Measurements from ENCODE around the gene AKR1C4. TPM values are rescaled to one million over a fixed set of nuclear protein-coding genes. Genes with fewer than 3 reads are reported as not detected.
"Not testable (repeated sequence)": the region's sequence is repeated elsewhere in the genome, so short reads cannot be mapped to it uniquely, and the experiment has no call there.

AKR1C4 gene
- total RNA-seq, 1 donor from 2014 or later, result not detected

GRCh38 chr10:5234106-5234860 lies 37.6 kb downstream of the AKR1C4 start:
- Histone ChIP-seq H3K4me3 (no peak overlapping the region), H3K27me3 (no peaks in the 10 kb centered on the region), H3K36me3 (no peaks in the 10 kb centered on the region), H3K9me3 (peaks cover 0 to 8% of the 10 kb centered on the region in 2 donors), H3K27ac (no peak overlapping the region), H3K4me1 (no peaks in the 10 kb centered on the region)
- intact Hi-C loops (cut with DNase I), result no loop called here
- TF ChIP-seq, protein P1, sequence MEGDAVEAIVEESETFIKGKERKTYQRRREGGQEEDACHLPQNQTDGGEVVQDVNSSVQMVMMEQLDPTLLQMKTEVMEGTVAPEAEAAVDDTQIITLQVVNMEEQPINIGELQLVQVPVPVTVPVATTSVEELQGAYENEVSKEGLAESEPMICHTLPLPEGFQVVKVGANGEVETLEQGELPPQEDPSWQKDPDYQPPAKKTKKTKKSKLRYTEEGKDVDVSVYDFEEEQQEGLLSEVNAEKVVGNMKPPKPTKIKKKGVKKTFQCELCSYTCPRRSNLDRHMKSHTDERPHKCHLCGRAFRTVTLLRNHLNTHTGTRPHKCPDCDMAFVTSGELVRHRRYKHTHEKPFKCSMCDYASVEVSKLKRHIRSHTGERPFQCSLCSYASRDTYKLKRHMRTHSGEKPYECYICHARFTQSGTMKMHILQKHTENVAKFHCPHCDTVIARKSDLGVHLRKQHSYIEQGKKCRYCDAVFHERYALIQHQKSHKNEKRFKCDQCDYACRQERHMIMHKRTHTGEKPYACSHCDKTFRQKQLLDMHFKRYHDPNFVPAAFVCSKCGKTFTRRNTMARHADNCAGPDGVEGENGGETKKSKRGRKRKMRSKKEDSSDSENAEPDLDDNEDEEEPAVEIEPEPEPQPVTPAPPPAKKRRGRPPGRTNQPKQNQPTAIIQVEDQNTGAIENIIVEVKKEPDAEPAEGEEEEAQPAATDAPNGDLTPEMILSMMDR (IDR thresholded peaks at IDR 0.05), result no peak
- DNase-seq (ENCODE audit: low spot score in 2 of 2), result no peak

DNA sequence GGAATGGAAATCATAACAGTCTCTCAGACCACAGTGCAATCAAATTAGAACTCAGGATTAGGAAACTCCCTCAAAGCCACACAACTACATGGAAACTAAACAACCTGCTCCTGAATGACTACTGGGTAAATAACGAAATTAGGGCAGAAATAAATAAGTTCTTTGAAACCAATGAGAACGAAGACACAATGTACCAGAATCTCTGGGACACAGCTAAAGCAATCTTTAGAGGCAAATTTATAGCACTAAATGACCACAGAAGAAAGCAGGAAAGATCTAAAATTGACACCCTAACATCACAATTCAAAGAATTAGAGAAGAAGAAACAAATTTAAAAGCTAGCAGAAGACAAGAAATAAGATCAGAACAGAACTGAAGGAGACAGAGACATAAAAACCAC lies 40.9 kb downstream of the AKR1C4 start:
- H3K36me3 ChIP-seq; H3K4me3 ChIP-seq; H3K9me3 ChIP-seq; H3K27ac ChIP-seq; H3K27me3 ChIP-seq; DNase-seq (ENCODE audit: low spot score in 2 of 2); H3K4me1 ChIP-seq; intact Hi-C loops (cut with DNase I): not testable (repeated sequence)

DNA sequence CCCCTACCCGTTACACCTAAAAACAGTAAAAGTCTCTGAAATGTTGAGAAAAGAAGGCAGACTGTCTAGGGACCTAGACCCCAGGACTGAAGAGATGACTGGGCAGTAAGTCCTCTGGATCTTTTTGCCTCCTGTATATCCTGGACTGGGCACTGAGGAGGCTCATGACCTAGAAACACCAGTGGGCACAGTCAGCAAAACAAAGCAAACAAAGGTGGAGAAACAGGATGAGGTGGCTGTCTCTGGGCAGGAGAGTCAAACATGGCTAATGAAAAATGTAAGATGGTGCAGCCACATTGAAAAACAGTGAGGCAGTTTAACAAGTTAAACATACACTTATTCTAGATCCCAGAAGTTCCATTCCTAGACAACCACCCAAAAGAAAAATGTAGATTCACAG lies 45.9 kb downstream of the AKR1C4 start:
- H3K4me1 ChIP-seq, result no peaks in the 10 kb centered on the region
- intact Hi-C loops (cut with DNase I), result no loop called here
- H3K27ac ChIP-seq, result no peak overlapping the region
- peaks cover 0 to 3% of the 10 kb centered on the region in 2 donors for H3K9me3 ChIP-seq
- H3K4me3 ChIP-seq, result no peak overlapping the region
- no peaks in the 10 kb centered on the region for H3K27me3 ChIP-seq
- no peaks in the 10 kb centered on the region for H3K36me3 ChIP-seq
- no peak for DNase-seq (ENCODE audit: low spot score in 2 of 2)
- TF ChIP-seq, protein P1 (IDR thresholded peaks at IDR 0.05), result no peak

DNA sequence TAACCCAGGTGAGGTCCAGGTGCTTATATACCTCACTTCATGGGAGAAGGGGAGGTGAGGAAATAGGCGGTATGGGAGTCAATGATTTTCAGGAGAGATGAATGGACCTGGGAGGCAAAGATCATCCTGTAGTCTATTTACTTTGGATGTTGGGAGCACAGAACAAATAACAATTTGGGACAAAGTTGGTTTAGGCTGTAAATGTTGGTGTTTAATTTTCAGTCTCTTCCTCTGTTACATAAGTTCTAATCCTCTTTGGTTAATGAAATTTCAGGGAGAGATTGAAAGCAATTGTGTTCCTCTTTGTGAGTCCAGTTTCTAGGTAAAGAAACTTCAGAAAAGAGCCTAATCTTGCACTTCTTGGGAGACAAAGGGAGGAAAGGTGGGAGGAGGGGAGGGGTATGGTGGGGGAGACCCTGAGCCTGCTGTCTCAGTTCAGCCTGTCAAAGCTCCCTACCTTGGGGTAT lies 46.9 kb downstream of the AKR1C4 start:
- Histone ChIP-seq H3K36me3 (no peaks in the 10 kb centered on the region), H3K4me1 (no peaks in the 10 kb centered on the region), H3K27ac (no peak overlapping the region), H3K4me3 (no peak overlapping the region), H3K9me3 (no peaks in the 10 kb centered on the region), H3K27me3 (no peaks in the 10 kb centered on the region)
- TF ChIP-seq, protein P1 (IDR thresholded peaks at IDR 0.05), result no peak
- intact Hi-C loops (cut with DNase I), result no loop called here
- no peak for DNase-seq (ENCODE audit: low spot score in 2 of 2)

DNA sequence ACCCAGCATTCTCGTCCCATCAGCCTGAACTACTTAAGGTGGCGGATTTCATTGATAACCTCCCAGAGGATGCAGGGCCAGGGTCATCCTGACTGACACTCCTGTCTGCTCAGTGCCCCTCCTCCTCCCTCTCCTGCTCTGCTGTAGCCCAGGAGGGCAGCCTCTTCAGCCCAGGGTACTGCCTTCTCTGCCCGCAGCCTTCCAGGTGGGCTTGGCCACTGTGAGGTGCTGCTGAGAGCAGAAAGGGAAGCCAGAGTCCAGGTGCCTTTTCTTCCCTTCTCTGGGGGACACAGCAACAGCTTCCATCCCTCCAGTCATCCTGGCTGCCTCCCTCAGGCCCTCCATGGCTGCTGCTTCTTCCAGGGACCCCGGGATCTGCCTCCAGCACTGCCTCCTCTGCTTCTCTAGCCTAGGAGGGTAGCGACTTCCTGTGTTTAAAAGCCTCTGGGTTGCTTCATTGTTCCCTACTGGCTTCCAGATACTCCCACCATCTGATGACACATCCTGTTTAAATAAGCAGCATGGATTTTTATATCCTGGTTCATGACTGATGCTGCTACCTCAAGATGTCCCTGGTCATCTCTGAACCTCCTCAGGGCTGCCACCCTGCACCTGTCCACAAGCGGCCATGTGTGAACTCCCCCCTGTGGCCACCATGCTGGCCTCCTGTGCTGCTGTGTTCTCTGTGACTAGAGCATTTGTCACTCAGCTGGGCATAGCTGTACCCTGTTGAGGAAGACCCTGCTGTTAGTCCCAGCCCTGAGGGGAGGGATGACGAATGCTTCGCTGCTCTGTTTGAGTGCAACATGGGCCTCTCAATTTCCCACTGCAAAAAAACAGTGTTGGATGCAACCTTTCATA lies 55.8 kb downstream of the AKR1C4 start:
- Histone ChIP-seq H3K36me3 (no peaks in the 10 kb centered on the region), H3K27ac (no peak overlapping the region), H3K9me3 (no peaks in the 10 kb centered on the region), H3K4me1 (no peaks in the 10 kb centered on the region), H3K27me3 (no peaks in the 10 kb centered on the region), H3K4me3 (no peak overlapping the region)
- DNase-seq (ENCODE audit: low spot score in 2 of 2), result no peak
- intact Hi-C loops (cut with DNase I), result no loop called here
- TF ChIP-seq, protein P1 (IDR thresholded peaks at IDR 0.05), result no peak

DNA sequence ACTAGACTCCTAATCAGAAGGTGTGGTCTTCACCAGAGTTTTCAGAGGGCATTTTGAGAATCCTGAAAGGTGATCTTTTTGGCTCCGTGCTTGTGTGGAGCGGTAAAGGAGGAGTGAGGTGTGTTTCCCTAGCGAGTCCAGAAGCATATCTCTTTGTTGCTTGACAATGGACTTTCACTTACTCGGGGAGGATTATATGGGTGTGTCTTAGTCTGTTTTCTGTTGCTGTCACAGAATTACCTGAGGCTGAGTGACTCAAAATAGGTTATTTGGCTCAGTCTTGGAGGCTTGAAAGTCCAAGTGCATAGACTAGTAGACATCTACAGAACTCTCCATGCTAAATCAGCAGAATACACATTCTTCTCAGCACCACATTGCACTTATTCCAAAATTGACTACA lies 57.9 kb downstream of the AKR1C4 start:
- intact Hi-C loops (cut with DNase I), result no loop called here
- H3K27ac ChIP-seq, result no peak overlapping the region
- H3K27me3 ChIP-seq, result no peaks in the 10 kb centered on the region
- TF ChIP-seq, protein P1 (IDR thresholded peaks at IDR 0.05), result no peak
- H3K36me3 ChIP-seq, result no peaks in the 10 kb centered on the region
- H3K4me3 ChIP-seq, result no peak overlapping the region
- H3K4me1 ChIP-seq, result no peaks in the 10 kb centered on the region
- H3K9me3 ChIP-seq, result no peaks in the 10 kb centered on the region
- no peak for DNase-seq (ENCODE audit: low spot score in 2 of 2)

DNA sequence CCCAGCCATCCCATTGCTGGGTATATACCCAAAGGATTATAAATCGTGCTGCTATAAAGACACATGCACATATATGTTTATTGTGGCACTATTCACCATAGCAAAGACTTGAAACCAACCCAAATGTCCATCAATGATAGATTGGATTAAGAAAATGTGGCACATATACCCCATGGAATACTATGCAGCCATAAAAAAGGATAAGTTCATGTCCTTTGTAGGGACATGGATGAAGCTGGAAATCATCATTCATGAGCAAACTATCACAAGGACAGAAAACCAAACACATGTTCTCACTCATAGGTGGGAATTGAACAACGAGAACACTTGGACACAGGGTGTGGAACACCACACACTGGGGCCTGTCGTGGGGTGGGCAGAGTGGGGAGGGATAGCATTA lies 61.1 kb downstream of the AKR1C4 start:
- DNase-seq (ENCODE audit: low spot score in 2 of 2); H3K4me1 ChIP-seq; H3K27ac ChIP-seq; H3K9me3 ChIP-seq; H3K27me3 ChIP-seq; intact Hi-C loops (cut with DNase I); H3K4me3 ChIP-seq; H3K36me3 ChIP-seq: not testable (repeated sequence)

Data from ascending aorta (tissue), 2 donors.